C4-2B (cell line): ENCODE data around the gene DPYSL3.

Source experiments
- ZFX ChIP-seq: fragments of 450-650 bp; IDR thresholded peaks from 2 replicates; pipeline ENCODE4 v1.6.1; 2017
- TF ChIP-seq, protein P1 (sequence below): fragments of 450-650 bp; conservative IDR thresholded peaks from 2 replicates; pipeline ENCODE4 v1.5.1; 2017; ENCODE audit warnings: mild to moderate bottlenecking

DNA sequence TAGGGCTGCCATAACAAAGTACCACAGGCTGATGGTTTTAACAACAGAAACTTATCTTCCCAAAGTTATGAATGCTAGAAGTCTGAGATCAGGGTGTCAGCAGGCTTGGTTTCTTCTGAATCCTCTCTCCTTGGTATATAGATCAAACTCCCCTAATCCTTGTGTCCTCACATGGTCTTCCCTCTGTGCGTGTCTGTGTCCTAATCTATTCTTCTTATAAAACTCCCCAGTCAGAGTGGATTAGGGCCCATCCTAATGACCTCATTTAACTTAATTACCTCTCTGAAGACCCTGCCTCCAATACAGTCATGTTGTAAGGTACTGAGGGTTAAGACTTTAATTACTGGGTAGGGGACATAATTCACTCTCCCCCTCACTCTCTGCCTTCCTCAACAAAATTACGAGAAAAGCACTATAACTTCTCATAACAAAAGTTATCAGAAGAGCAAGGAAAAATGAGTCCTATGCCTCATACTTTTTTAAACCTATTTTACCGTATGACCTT, 68.6 kb downstream of the DPYSL3 start:
- TF ChIP-seq, protein P1, sequence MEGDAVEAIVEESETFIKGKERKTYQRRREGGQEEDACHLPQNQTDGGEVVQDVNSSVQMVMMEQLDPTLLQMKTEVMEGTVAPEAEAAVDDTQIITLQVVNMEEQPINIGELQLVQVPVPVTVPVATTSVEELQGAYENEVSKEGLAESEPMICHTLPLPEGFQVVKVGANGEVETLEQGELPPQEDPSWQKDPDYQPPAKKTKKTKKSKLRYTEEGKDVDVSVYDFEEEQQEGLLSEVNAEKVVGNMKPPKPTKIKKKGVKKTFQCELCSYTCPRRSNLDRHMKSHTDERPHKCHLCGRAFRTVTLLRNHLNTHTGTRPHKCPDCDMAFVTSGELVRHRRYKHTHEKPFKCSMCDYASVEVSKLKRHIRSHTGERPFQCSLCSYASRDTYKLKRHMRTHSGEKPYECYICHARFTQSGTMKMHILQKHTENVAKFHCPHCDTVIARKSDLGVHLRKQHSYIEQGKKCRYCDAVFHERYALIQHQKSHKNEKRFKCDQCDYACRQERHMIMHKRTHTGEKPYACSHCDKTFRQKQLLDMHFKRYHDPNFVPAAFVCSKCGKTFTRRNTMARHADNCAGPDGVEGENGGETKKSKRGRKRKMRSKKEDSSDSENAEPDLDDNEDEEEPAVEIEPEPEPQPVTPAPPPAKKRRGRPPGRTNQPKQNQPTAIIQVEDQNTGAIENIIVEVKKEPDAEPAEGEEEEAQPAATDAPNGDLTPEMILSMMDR: no peak
- no peak for TF ChIP-seq ZFX
